ENCODE results near the gene ZSWIM5.

Gene ZSWIM5

DNA sequence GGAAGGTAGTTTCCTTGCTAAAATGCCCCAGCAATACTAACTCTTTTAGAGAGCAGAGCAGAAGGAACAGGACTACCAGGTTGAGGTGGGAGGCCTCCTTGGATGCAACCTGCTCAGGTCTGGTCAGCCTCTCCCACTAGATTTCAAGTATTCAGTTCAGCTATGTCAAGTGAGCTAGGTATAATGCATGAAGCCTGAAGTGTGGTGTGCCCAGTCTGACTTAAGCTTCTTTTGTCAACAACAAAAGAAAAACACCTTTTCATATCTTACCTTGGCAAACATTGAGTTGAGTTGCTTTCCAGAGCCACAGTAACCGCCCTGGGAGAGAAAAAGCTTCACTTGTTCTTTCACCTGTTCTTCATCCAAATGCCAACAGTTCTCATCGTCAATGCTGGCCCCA, 146.6 kb downstream of the ZSWIM5 start:
- TF ChIP-seq, protein P1, sequence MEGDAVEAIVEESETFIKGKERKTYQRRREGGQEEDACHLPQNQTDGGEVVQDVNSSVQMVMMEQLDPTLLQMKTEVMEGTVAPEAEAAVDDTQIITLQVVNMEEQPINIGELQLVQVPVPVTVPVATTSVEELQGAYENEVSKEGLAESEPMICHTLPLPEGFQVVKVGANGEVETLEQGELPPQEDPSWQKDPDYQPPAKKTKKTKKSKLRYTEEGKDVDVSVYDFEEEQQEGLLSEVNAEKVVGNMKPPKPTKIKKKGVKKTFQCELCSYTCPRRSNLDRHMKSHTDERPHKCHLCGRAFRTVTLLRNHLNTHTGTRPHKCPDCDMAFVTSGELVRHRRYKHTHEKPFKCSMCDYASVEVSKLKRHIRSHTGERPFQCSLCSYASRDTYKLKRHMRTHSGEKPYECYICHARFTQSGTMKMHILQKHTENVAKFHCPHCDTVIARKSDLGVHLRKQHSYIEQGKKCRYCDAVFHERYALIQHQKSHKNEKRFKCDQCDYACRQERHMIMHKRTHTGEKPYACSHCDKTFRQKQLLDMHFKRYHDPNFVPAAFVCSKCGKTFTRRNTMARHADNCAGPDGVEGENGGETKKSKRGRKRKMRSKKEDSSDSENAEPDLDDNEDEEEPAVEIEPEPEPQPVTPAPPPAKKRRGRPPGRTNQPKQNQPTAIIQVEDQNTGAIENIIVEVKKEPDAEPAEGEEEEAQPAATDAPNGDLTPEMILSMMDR (IDR thresholded peaks at IDR 0.05) = no peak
- intact Hi-C loops (cut with DNase I; ENCODE audit: low total_unique reads) = no loop called here
- H3K4me1 ChIP-seq = no peaks in the 10 kb centered on the region
- no peak for DNase-seq
- no peaks in the 10 kb centered on the region for H3K9me3 ChIP-seq
- peaks cover 3 to 27% (median 8%) of the 10 kb centered on the region in 3 donors for H3K36me3 ChIP-seq
- no peak overlapping the region for H3K4me3 ChIP-seq
- H3K27ac ChIP-seq = no peak overlapping the region
- no peaks in the 10 kb centered on the region for H3K27me3 ChIP-seq

DNA sequence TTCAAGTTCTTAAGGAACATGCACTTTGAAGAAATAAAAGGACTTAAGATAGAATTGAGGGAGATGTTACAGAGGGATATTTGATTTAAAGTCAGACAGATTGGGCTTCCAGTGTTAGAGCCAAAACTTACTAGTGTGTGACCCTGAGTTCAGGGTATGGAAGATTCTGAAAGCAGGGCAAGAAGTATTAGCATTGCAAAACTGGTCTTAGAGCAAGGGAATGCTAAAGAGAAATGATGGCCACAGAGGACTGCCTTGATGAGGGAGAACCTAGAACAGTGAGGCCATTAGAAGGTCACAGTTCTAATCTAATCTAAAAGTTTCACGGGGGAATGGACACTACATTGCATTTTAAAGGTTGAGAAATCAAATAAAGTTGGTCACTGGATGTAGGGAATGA, 148.9 kb downstream of the ZSWIM5 start:
- DNase-seq = no peak
- TF ChIP-seq, protein P1 (IDR thresholded peaks at IDR 0.05) = no peak
- Histone ChIP-seq H3K4me1 (no peaks in the 10 kb centered on the region), H3K27ac (no peak overlapping the region), H3K9me3 (no peaks in the 10 kb centered on the region), H3K27me3 (no peaks in the 10 kb centered on the region), H3K4me3 (no peak overlapping the region), H3K36me3 (peaks cover 3 to 27% (median 8%) of the 10 kb centered on the region in 3 donors)
- intact Hi-C loops (cut with DNase I; ENCODE audit: low total_unique reads) = no loop called here

DNA sequence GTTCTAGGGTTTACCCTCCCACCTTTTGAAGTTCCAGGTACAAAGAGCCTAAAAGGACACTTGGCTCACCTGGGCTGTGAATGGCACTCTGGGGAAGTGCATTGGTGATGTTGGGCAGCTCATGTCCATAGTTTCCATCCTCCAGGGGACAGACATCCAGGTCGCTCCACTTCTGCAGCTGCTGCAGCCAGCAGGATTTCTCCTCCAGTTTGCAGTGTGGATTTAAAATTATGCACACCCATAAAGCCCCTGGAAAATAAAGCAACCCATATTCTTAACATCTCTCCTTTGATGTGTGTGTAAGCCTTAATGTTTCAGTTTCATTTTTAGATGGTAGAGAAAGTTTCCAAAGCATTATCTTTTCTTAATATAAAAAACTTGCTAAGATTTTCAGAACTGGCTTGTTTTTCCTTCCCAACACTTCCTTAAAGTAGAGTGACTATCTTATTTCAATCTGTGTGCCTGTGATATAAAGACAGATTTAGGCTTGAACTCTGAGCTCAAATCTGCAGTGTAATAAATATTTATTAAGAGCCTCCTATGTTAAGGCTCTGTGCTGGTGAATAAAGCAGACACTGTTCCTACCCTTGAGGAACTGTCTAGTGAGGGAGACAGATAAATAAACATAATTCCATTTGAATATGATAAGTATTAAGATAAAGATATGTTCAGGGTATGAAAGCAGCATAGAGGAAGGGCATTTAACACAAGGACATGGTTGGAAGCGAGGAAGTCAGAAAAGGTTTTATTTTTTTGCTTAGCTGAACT, 155.2 kb downstream of the ZSWIM5 start:
- Histone ChIP-seq H3K36me3 (peaks cover 0 to 3% (median 0%) of the 10 kb centered on the region in 3 donors), H3K9me3 (no peaks in the 10 kb centered on the region), H3K27me3 (no peaks in the 10 kb centered on the region), H3K27ac (no peak overlapping the region), H3K4me1 (no peaks in the 10 kb centered on the region), H3K4me3 (no peak overlapping the region)
- no peak for DNase-seq
- intact Hi-C loops (cut with DNase I; ENCODE audit: low total_unique reads) = no loop called here
- TF ChIP-seq, protein P1 (IDR thresholded peaks at IDR 0.05) = no peak

DNA sequence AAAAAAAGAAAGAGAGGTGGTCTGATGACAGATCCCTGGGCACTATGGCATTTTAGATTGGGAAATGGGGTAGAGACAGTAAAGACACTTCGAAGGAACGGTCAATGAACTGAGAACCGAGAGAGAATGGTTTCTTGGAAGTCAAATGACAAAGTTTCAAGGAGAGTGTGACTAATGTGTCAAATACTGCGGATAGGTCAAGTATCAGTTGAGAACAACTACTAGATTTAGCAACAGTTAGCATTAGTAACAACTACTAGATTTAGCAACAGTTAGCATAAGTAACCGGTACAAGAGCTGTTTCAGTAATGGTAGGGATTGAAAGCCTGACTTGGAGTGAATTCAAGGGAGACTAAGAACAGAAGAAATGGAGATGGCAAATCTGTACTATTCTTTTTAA, 159.4 kb downstream of the ZSWIM5 start:
- H3K27ac ChIP-seq = no peak overlapping the region
- TF ChIP-seq, protein P1 (IDR thresholded peaks at IDR 0.05) = no peak
- intact Hi-C loops (cut with DNase I; ENCODE audit: low total_unique reads) = no loop called here

DNA sequence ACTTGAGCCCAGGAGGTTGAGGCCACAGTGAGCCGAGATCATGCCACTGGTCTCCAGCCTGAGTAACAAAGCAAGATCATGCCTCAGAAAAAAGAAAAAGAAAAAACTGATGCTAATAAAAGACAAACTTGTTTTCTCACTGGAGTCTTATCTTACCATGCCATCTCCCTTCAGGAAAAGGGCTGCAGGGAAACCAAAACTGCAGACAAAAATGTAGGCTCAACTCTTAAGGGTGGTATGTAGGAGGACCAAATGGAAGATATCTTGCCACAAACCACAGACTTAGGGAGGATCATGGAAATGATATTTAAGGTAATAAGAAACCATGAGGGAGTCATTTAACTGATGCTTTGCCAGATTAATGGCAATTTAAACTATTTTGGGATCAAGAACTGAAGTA, 161.5 kb downstream of the ZSWIM5 start:
- H3K9me3 ChIP-seq = no peaks in the 10 kb centered on the region
- DNase-seq = no peak
- no peaks in the 10 kb centered on the region for H3K27me3 ChIP-seq
- intact Hi-C loops (cut with DNase I; ENCODE audit: low total_unique reads) = no loop called here
- H3K4me1 ChIP-seq = no peaks in the 10 kb centered on the region
- H3K36me3 ChIP-seq = peaks cover 0 to 14% (median 0%) of the 10 kb centered on the region in 3 donors
- TF ChIP-seq, protein P1 (IDR thresholded peaks at IDR 0.05) = no peak
- H3K4me3 ChIP-seq = no peak overlapping the region
- no peak overlapping the region for H3K27ac ChIP-seq

More for the DNA sequence above, 159.4 kb downstream of the ZSWIM5 start:
- H3K9me3 ChIP-seq = no peaks in the 10 kb centered on the region
- H3K4me1 ChIP-seq = no peaks in the 10 kb centered on the region
- no peak for DNase-seq
- no peaks in the 10 kb centered on the region for H3K27me3 ChIP-seq
- H3K4me3 ChIP-seq = no peak overlapping the region
- H3K36me3 ChIP-seq = peaks cover 0 to 17% (median 0%) of the 10 kb centered on the region in 3 donors

All from tibial artery (tissue), 4 donors.